ENCODE data around the gene CATSPERZ.

GRCh38 chr11:64340671-64341335 lies 40.6 kb downstream of the CATSPERZ start:
- TF ChIP-seq CTCF (IDR thresholded peaks at IDR 0.05) (no peak), POLR2AphosphoS5 (IDR thresholded peaks at IDR 0.05) (no peak)
